ENCODE data around the gene KCNQ1OT1.

DNA sequence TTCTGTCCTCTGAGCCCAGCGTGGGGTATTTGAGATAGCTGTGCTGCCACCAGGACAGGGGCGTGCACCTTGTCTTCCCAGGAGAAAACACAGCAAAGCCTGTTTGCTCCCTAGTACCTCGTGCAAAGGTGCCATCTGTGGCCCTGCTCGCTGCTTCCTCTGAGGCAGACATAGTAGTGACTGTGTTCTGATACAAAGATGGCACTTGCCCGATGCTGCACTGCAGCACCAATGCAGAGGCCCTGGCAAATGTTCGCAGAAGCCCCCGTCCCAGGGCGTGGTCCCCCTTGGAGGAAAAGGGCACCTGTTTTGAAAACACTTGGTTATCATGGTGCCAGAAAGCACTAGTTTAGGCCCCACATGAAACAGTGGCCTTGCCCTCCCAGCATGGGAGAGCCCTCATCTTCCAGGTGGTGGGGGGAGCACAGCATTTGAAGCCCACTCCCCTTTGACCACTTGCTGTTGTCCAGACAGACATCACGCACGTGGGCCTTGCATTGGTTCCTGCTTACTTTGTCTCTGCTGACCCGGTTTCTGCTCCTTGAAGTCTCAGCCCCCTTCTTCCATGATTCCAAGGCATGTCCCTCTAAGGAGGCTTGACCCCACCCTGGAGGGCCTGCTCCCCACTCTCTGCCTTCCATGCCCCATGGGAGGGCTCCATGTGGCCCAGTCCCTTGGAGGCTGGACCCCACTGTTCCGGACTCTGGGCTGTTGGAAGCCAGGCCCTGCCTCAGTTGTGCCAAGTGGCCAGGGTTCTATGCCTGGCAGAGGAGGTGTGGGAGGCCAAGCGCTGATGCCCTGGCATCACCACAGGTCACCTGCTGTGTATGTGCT is 109.4 kb downstream of the KCNQ1OT1 start:
- TF ChIP-seq POLR2A (IDR thresholded peaks at IDR 0.05; ENCODE audit: low read length), result no peak
- no peak for TF ChIP-seq GATA1 (IDR thresholded peaks at IDR 0.05; ENCODE audit: low read depth, low read length)

All from erythroblast (primary cell).